Germinal center (tissue), 1 donor: Measurements from ENCODE around the gene ERC1.

Source experiments
- DNase-seq: peaks from one replicate; pipeline ENCODE4 v3.0.0; 2012; ENCODE audit warnings: mixed read lengths, low spot score

Gene ERC1

GRCh38 chr12:1356285-1356684 lies 365.3 kb downstream of the ERC1 start:
- DNase-seq, result no peak

GRCh38 chr12:1357171-1357570 lies 366.1 kb downstream of the ERC1 start:
- no peak for DNase-seq

- no peak for DNase-seq
Observed at GRCh38 chr12:1357711-1358110, 366.7 kb downstream of the ERC1 start.

- no peak for DNase-seq
Observed at GRCh38 chr12:1360441-1361210, 369.6 kb downstream of the ERC1 start.

GRCh38 chr12:1362143-1362662 lies 371.2 kb downstream of the ERC1 start:
- DNase-seq, result no peak

- DNase-seq, result no peak
Observed at GRCh38 chr12:1365703-1366102, 374.7 kb downstream of the ERC1 start.

GRCh38 chr12:1367331-1368291 lies 376.6 kb downstream of the ERC1 start:
- no peak for DNase-seq

GRCh38 chr12:1369460-1369859 lies 378.4 kb downstream of the ERC1 start:
- DNase-seq, result no peak

GRCh38 chr12:1369938-1370500 lies 379.0 kb downstream of the ERC1 start:
- no peak for DNase-seq

GRCh38 chr12:1373901-1374735 lies 383.1 kb downstream of the ERC1 start:
- no peak for DNase-seq

- DNase-seq, result no peak
Observed at GRCh38 chr12:1375323-1375722, 384.3 kb downstream of the ERC1 start.

GRCh38 chr12:1377117-1377516 lies 386.1 kb downstream of the ERC1 start:
- DNase-seq, result no peak

GRCh38 chr12:1377681-1378080 lies 386.7 kb downstream of the ERC1 start:
- no peak for DNase-seq

GRCh38 chr12:1380171-1380851 lies 389.3 kb downstream of the ERC1 start:
- no peak for DNase-seq

GRCh38 chr12:1382151-1382550 lies 391.1 kb downstream of the ERC1 start:
- no peak for DNase-seq

GRCh38 chr12:1382826-1383225 lies 391.8 kb downstream of the ERC1 start:
- DNase-seq, result no peak

- DNase-seq, result no peak
Observed at GRCh38 chr12:1383758-1384157, 392.7 kb downstream of the ERC1 start.

- DNase-seq, result no peak
Observed at GRCh38 chr12:1384910-1385309, 393.9 kb downstream of the ERC1 start.

- DNase-seq, result no peak
Observed at GRCh38 chr12:1391722-1392121, 400.7 kb downstream of the ERC1 start.

- DNase-seq, result no peak
Observed at GRCh38 chr12:1395421-1395955, 404.5 kb downstream of the ERC1 start.

- DNase-seq, result no peak
Observed at GRCh38 chr12:1398673-1399072, 407.6 kb downstream of the ERC1 start.
